ENCODE measurements around the gene NLRP7.
"Not testable (repeated sequence)": the region's sequence is repeated elsewhere in the genome, so short reads cannot be mapped to it uniquely, and the experiment has no call there.

GRCh38 chr19:54939538-54939937 lies 7.8 kb downstream of the NLRP7 start:
- not testable (repeated sequence) for TF ChIP-seq CTCF, POLR2A (IDR thresholded peaks at IDR 0.05)

Data from breast epithelium (tissue), 3 donors.